ENCODE data around the gene PTX4. TPM values are rescaled to one million over a fixed set of nuclear protein-coding genes. Genes with fewer than 3 reads are reported as not detected.

PTX4 gene
- total and polyA plus RNA-seq, 2 experiments from 2014 or later: 0.30 TPM; not detected in 1

DNA sequence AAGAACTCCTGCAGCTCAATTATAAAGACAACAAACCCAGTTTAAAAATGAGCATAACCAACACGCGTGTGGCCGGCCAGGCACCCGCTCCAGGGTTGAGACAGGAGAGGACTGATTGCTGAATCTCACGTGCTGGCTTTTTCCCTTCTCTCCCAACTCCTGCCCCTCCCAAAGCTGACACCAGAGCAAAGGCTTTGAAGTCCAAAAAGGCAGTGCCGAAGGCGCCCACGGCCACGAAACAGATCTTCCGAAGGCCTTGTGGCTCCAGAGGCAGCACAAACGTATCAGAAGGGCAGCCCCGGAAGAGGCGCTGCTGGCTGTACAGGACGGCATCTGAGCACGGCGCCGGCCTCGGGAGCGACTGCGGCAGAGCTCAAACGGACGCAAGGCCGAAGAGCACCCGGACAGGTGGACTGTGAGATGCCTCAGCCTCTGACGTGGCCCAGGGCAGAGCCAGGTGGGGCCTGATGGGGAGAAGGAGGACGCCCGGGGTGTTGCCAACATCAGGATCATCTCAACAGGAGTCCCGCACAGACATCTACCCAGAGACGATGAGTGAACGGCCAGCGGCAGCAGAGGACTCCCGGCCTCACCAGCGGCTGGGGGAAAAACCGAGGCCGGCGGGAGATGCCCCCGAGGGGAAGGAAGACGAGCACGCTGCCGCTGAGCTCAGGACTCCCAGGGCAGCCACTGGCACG is 24.4 kb downstream of the PTX4 start:
- TF ChIP-seq, protein P1, sequence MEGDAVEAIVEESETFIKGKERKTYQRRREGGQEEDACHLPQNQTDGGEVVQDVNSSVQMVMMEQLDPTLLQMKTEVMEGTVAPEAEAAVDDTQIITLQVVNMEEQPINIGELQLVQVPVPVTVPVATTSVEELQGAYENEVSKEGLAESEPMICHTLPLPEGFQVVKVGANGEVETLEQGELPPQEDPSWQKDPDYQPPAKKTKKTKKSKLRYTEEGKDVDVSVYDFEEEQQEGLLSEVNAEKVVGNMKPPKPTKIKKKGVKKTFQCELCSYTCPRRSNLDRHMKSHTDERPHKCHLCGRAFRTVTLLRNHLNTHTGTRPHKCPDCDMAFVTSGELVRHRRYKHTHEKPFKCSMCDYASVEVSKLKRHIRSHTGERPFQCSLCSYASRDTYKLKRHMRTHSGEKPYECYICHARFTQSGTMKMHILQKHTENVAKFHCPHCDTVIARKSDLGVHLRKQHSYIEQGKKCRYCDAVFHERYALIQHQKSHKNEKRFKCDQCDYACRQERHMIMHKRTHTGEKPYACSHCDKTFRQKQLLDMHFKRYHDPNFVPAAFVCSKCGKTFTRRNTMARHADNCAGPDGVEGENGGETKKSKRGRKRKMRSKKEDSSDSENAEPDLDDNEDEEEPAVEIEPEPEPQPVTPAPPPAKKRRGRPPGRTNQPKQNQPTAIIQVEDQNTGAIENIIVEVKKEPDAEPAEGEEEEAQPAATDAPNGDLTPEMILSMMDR (IDR thresholded peaks at IDR 0.05; ENCODE audit: low read depth, low read length): no peak
- H3K4me3 ChIP-seq: no peak overlapping the region
- H3K27ac ChIP-seq: no peak overlapping the region
- H3K27me3 ChIP-seq: no peaks in the 10 kb centered on the region
- no peaks in the 10 kb centered on the region for H3K4me1 ChIP-seq (ENCODE audit: low read depth)
- no peaks in the 10 kb centered on the region for H3K36me3 ChIP-seq
- no peak for DNase-seq (ENCODE audit: low read depth in 1 of 2, low spot score in 1 of 2)
- H3K9me3 ChIP-seq (ENCODE audit: low read depth): no peaks in the 10 kb centered on the region

DNA sequence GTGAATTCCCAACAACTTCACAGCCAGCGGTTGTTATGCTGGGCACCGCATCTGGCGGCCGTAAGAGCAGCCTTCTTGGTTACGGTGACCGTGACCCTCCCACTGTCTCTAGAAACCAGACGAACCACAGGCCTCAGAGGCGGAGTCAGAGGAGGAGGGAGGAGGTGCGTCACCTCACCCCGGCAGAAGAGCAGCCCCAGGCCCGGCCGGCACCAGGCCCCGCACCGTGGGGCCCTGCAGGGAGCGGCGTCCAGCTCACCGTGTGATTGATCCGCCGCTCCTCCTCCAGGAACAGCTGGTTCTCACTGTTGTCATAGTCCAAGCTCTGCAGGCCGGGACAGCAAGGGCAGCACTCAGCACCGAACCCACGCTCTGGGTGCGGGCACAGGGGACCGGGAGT is 27.6 kb downstream of the PTX4 start:
- H3K4me1 ChIP-seq (ENCODE audit: low read depth): no peaks in the 10 kb centered on the region
- H3K36me3 ChIP-seq: no peaks in the 10 kb centered on the region
- TF ChIP-seq, protein P1 (IDR thresholded peaks at IDR 0.05; ENCODE audit: low read depth, low read length): no peak
- no peak overlapping the region for H3K27ac ChIP-seq
- DNase-seq (ENCODE audit: low read depth in 1 of 2, low spot score in 1 of 2): no peak
- no peak overlapping the region for H3K4me3 ChIP-seq
- no peaks in the 10 kb centered on the region for H3K9me3 ChIP-seq (ENCODE audit: low read depth)
- no peaks in the 10 kb centered on the region for H3K27me3 ChIP-seq

DNA sequence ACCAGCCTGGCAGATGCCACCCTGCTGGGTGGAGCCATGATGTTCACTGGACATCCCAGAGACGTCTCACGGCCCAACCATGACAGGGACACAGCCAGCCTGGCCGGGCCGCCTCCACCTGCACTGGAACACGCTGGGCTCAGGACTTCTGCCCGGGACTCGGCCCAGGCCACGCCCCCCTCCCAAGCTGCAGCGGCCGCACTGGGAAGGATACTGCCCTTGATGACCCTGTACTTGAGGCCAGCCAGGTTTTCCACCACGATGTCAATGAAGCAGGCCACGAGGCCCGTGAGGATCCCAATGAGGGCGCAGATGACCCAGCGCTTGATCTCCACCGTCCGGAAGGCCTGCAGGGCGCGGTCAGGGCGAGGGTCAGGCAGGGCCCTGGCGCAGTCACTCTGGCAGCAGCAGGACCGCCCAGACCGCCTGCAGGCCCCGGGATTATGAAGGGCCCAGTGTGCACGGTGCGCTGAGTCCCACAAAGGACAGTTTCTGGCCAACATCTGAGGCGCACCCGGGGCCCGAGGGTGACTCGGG is 28.1 kb downstream of the PTX4 start:
- DNase-seq (ENCODE audit: low read depth in 1 of 2, low spot score in 1 of 2): no peak
- Histone ChIP-seq H3K36me3 (no peaks in the 10 kb centered on the region), H3K4me3 (no peak overlapping the region), H3K27me3 (no peaks in the 10 kb centered on the region), H3K9me3 (ENCODE audit: low read depth) (no peaks in the 10 kb centered on the region), H3K27ac (no peak overlapping the region), H3K4me1 (ENCODE audit: low read depth) (no peaks in the 10 kb centered on the region)
- TF ChIP-seq, protein P1 (IDR thresholded peaks at IDR 0.05; ENCODE audit: low read depth, low read length): no peak

DNA sequence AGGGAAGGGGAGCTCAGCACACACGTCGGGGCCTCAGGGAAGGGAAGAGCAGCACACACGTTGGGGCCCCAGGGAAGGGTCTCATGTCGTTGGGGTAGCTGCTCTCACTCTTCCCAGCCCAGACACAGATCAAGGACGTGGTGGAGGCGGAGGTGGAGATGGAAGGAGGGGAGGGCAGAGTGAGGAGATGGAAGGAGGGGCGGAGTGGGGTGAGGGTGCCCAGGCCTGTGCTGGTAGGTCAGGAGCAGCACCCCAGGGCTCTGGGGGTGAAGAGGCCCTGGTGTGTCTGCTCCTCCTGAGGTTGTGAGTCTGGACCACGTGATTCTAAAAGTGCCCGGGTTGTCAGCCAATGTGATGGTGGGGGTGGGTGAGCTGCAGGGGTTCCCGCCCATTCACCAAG is 28.8 kb downstream of the PTX4 start:
- TF ChIP-seq, protein P1 (IDR thresholded peaks at IDR 0.05; ENCODE audit: low read depth, low read length): no peak
- H3K4me3 ChIP-seq: no peak overlapping the region
- H3K36me3 ChIP-seq: peaks cover 6% of the 10 kb centered on the region
- H3K27ac ChIP-seq: no peak overlapping the region
- no peak for DNase-seq (ENCODE audit: low read depth in 1 of 2, low spot score in 1 of 2)
- H3K9me3 ChIP-seq (ENCODE audit: low read depth): no peaks in the 10 kb centered on the region
- H3K4me1 ChIP-seq (ENCODE audit: low read depth): no peaks in the 10 kb centered on the region
- no peaks in the 10 kb centered on the region for H3K27me3 ChIP-seq

DNA sequence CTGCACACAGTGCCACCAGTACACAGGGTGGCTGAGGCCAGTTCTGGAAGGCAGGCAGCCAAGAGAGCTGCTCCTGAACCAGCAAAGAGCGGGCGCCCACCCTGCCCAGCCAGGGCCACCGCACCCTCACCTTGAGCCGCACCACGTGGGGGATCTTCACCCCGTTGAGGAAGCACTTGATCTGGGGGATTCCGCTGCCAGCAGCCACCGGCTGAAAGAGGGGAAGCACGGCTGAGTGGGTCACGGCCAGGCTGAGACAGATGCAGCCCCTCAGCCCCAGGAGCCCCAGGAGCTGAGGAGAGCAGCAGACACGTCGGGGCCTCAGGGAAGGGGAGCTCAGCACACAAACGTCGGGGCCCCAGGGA is 29.8 kb downstream of the PTX4 start:
- TF ChIP-seq, protein P1 (IDR thresholded peaks at IDR 0.05; ENCODE audit: low read depth, low read length): no peak
- H3K27me3 ChIP-seq: no peaks in the 10 kb centered on the region
- H3K36me3 ChIP-seq: peaks cover 8% of the 10 kb centered on the region
- DNase-seq (ENCODE audit: low read depth in 1 of 2, low spot score in 1 of 2): no peak
- no peaks in the 10 kb centered on the region for H3K9me3 ChIP-seq (ENCODE audit: low read depth)
- H3K27ac ChIP-seq: no peak overlapping the region
- no peak overlapping the region for H3K4me3 ChIP-seq
- H3K4me1 ChIP-seq (ENCODE audit: low read depth): no peaks in the 10 kb centered on the region
